ENCODE data around the gene HIP1R.

Gene HIP1R

GRCh38 chr12:122807651-122808050, 27.6 kb upstream of the HIP1R start:
- H3K9ac ChIP-seq (ENCODE audit: low read depth in 1 of 2, low read length in 2 of 2): no peak overlapping the region
- H3K36me3 ChIP-seq (ENCODE audit: control insufficient read depth in 1 of 2, insufficient read depth in 2 of 2, low read length in 2 of 2): no peaks in the 10 kb centered on the region
- peaks cover 0 to 7% of the 10 kb centered on the region in 2 donors for H3K4me1 ChIP-seq (ENCODE audit: control insufficient read depth in 1 of 2, insufficient read depth in 2 of 2, low read length in 2 of 2)
- H3K9me3 ChIP-seq (ENCODE audit: control insufficient read depth in 1 of 2, low read length in 2 of 2): no peaks in the 10 kb centered on the region
- H3K27me3 ChIP-seq (ENCODE audit: control insufficient read depth in 1 of 2, insufficient read depth in 2 of 2, low read length in 2 of 2): no peaks in the 10 kb centered on the region
- H3K27ac ChIP-seq (ENCODE audit: low read depth, low read length): no peak overlapping the region
- no peak overlapping the region for H3K4me3 ChIP-seq (ENCODE audit: low read depth in 1 of 2, low read length in 2 of 2)

- no peaks in the 10 kb centered on the region for H3K9me3 ChIP-seq (ENCODE audit: control insufficient read depth in 1 of 2, low read length in 2 of 2)
- H3K27ac ChIP-seq (ENCODE audit: low read depth, low read length): no peak overlapping the region
- no peaks in the 10 kb centered on the region for H3K27me3 ChIP-seq (ENCODE audit: control insufficient read depth in 1 of 2, insufficient read depth in 2 of 2, low read length in 2 of 2)
- H3K36me3 ChIP-seq (ENCODE audit: control insufficient read depth in 1 of 2, insufficient read depth in 2 of 2, low read length in 2 of 2): no peaks in the 10 kb centered on the region
- H3K4me1 ChIP-seq (ENCODE audit: control insufficient read depth in 1 of 2, insufficient read depth in 2 of 2, low read length in 2 of 2): no peaks in the 10 kb centered on the region
- H3K9ac ChIP-seq (ENCODE audit: low read depth in 1 of 2, low read length in 2 of 2): no peak overlapping the region
- no peak overlapping the region for H3K4me3 ChIP-seq (ENCODE audit: low read depth in 1 of 2, low read length in 2 of 2)
Observed at GRCh38 chr12:122811777-122812176, 23.5 kb upstream of the HIP1R start.

GRCh38 chr12:122813310-122813713, 21.9 kb upstream of the HIP1R start:
- Histone ChIP-seq H3K27me3 (ENCODE audit: control insufficient read depth in 1 of 2, insufficient read depth in 2 of 2, low read length in 2 of 2) (no peaks in the 10 kb centered on the region), H3K27ac (ENCODE audit: low read depth, low read length) (no peak overlapping the region), H3K9me3 (ENCODE audit: control insufficient read depth in 1 of 2, low read length in 2 of 2) (no peaks in the 10 kb centered on the region), H3K9ac (ENCODE audit: low read depth in 1 of 2, low read length in 2 of 2) (no peak overlapping the region), H3K4me3 (ENCODE audit: low read depth in 1 of 2, low read length in 2 of 2) (no peak overlapping the region), H3K4me1 (ENCODE audit: control insufficient read depth in 1 of 2, insufficient read depth in 2 of 2, low read length in 2 of 2) (no peaks in the 10 kb centered on the region), H3K36me3 (ENCODE audit: control insufficient read depth in 1 of 2, insufficient read depth in 2 of 2, low read length in 2 of 2) (no peaks in the 10 kb centered on the region)

- Histone ChIP-seq H3K9ac (ENCODE audit: low read depth in 1 of 2, low read length in 2 of 2) (no peak overlapping the region), H3K27me3 (ENCODE audit: control insufficient read depth in 1 of 2, insufficient read depth in 2 of 2, low read length in 2 of 2) (no peaks in the 10 kb centered on the region), H3K4me3 (ENCODE audit: low read depth in 1 of 2, low read length in 2 of 2) (no peak overlapping the region), H3K9me3 (ENCODE audit: control insufficient read depth in 1 of 2, low read length in 2 of 2) (no peaks in the 10 kb centered on the region), H3K27ac (ENCODE audit: low read depth, low read length) (no peak overlapping the region), H3K36me3 (ENCODE audit: control insufficient read depth in 1 of 2, insufficient read depth in 2 of 2, low read length in 2 of 2) (no peaks in the 10 kb centered on the region), H3K4me1 (ENCODE audit: control insufficient read depth in 1 of 2, insufficient read depth in 2 of 2, low read length in 2 of 2) (peaks cover 0 to 4% of the 10 kb centered on the region in 2 donors)
Observed at GRCh38 chr12:122819209-122819785, 16.0 kb upstream of the HIP1R start.

GRCh38 chr12:122820138-122820537, 15.1 kb upstream of the HIP1R start:
- Histone ChIP-seq H3K9ac (ENCODE audit: low read depth in 1 of 2, low read length in 2 of 2) (no peak overlapping the region), H3K9me3 (ENCODE audit: control insufficient read depth in 1 of 2, low read length in 2 of 2) (no peaks in the 10 kb centered on the region), H3K36me3 (ENCODE audit: control insufficient read depth in 1 of 2, insufficient read depth in 2 of 2, low read length in 2 of 2) (no peaks in the 10 kb centered on the region), H3K4me1 (ENCODE audit: control insufficient read depth in 1 of 2, insufficient read depth in 2 of 2, low read length in 2 of 2) (peaks cover 0 to 4% of the 10 kb centered on the region in 2 donors), H3K27me3 (ENCODE audit: control insufficient read depth in 1 of 2, insufficient read depth in 2 of 2, low read length in 2 of 2) (no peaks in the 10 kb centered on the region), H3K27ac (ENCODE audit: low read depth, low read length) (no peak overlapping the region), H3K4me3 (ENCODE audit: low read depth in 1 of 2, low read length in 2 of 2) (no peak overlapping the region)

- Histone ChIP-seq H3K9ac (ENCODE audit: low read depth in 1 of 2, low read length in 2 of 2) (no peak overlapping the region), H3K27me3 (ENCODE audit: control insufficient read depth in 1 of 2, insufficient read depth in 2 of 2, low read length in 2 of 2) (no peaks in the 10 kb centered on the region), H3K36me3 (ENCODE audit: control insufficient read depth in 1 of 2, insufficient read depth in 2 of 2, low read length in 2 of 2) (no peaks in the 10 kb centered on the region), H3K9me3 (ENCODE audit: control insufficient read depth in 1 of 2, low read length in 2 of 2) (no peaks in the 10 kb centered on the region), H3K4me1 (ENCODE audit: control insufficient read depth in 1 of 2, insufficient read depth in 2 of 2, low read length in 2 of 2) (peaks cover 0 to 4% of the 10 kb centered on the region in 2 donors), H3K4me3 (ENCODE audit: low read depth in 1 of 2, low read length in 2 of 2) (no peak overlapping the region), H3K27ac (ENCODE audit: low read depth, low read length) (no peak overlapping the region)
Observed at GRCh38 chr12:122820838-122821271, 14.4 kb upstream of the HIP1R start.

GRCh38 chr12:122823429-122823828, 11.8 kb upstream of the HIP1R start:
- no peak overlapping the region for H3K27ac ChIP-seq (ENCODE audit: low read depth, low read length)
- no peak overlapping the region for H3K9ac ChIP-seq (ENCODE audit: low read depth in 1 of 2, low read length in 2 of 2)
- H3K9me3 ChIP-seq (ENCODE audit: control insufficient read depth in 1 of 2, low read length in 2 of 2): no peaks in the 10 kb centered on the region

GRCh38 chr12:122825773-122826724, 9.2 kb upstream of the HIP1R start:
- no peaks in the 10 kb centered on the region for H3K9me3 ChIP-seq (ENCODE audit: control insufficient read depth in 1 of 2, low read length in 2 of 2)
- no peaks in the 10 kb centered on the region for H3K27me3 ChIP-seq (ENCODE audit: control insufficient read depth in 1 of 2, insufficient read depth in 2 of 2, low read length in 2 of 2)
- peaks cover 4% of the 10 kb centered on the region in 2 donors for H3K4me1 ChIP-seq (ENCODE audit: control insufficient read depth in 1 of 2, insufficient read depth in 2 of 2, low read length in 2 of 2)
- H3K27ac ChIP-seq (ENCODE audit: low read depth, low read length): no peak overlapping the region
- H3K4me3 ChIP-seq (ENCODE audit: low read depth in 1 of 2, low read length in 2 of 2): peak overlapping the region; percentile 48 to 61
- no peaks in the 10 kb centered on the region for H3K36me3 ChIP-seq (ENCODE audit: control insufficient read depth in 1 of 2, insufficient read depth in 2 of 2, low read length in 2 of 2)
- H3K9ac ChIP-seq (ENCODE audit: low read depth in 1 of 2, low read length in 2 of 2): peak overlapping the region; percentile 15 to 39

More at GRCh38 chr12:122823429-122823828, 11.8 kb upstream of the HIP1R start:
- Histone ChIP-seq H3K36me3 (ENCODE audit: control insufficient read depth in 1 of 2, insufficient read depth in 2 of 2, low read length in 2 of 2) (no peaks in the 10 kb centered on the region), H3K4me3 (ENCODE audit: low read depth in 1 of 2, low read length in 2 of 2) (peak overlapping the region in 1 of 2 donors; percentile 42), H3K27me3 (ENCODE audit: control insufficient read depth in 1 of 2, insufficient read depth in 2 of 2, low read length in 2 of 2) (no peaks in the 10 kb centered on the region), H3K4me1 (ENCODE audit: control insufficient read depth in 1 of 2, insufficient read depth in 2 of 2, low read length in 2 of 2) (peaks cover 4% of the 10 kb centered on the region in 2 donors)

- peaks cover 0 to 4% of the 10 kb centered on the region in 2 donors for H3K4me1 ChIP-seq (ENCODE audit: control insufficient read depth in 1 of 2, insufficient read depth in 2 of 2, low read length in 2 of 2)
- H3K27me3 ChIP-seq (ENCODE audit: control insufficient read depth in 1 of 2, insufficient read depth in 2 of 2, low read length in 2 of 2): no peaks in the 10 kb centered on the region
- H3K9me3 ChIP-seq (ENCODE audit: control insufficient read depth in 1 of 2, low read length in 2 of 2): no peaks in the 10 kb centered on the region
- H3K9ac ChIP-seq (ENCODE audit: low read depth in 1 of 2, low read length in 2 of 2): no peak overlapping the region
- H3K4me3 ChIP-seq (ENCODE audit: low read depth in 1 of 2, low read length in 2 of 2): no peak overlapping the region
- no peak overlapping the region for H3K27ac ChIP-seq (ENCODE audit: low read depth, low read length)
- no peaks in the 10 kb centered on the region for H3K36me3 ChIP-seq (ENCODE audit: control insufficient read depth in 1 of 2, insufficient read depth in 2 of 2, low read length in 2 of 2)
Observed at GRCh38 chr12:122827258-122827657, 8.0 kb upstream of the HIP1R start.

GRCh38 chr12:122830517-122831214, 4.6 kb upstream of the HIP1R start:
- H3K9ac ChIP-seq (ENCODE audit: low read depth in 1 of 2, low read length in 2 of 2): no peak overlapping the region
- no peak overlapping the region for H3K27ac ChIP-seq (ENCODE audit: low read depth, low read length)
- H3K36me3 ChIP-seq (ENCODE audit: control insufficient read depth in 1 of 2, insufficient read depth in 2 of 2, low read length in 2 of 2): no peaks in the 10 kb centered on the region

More at GRCh38 chr12:122830517-122831214, 4.6 kb upstream of the HIP1R start:
- Histone ChIP-seq H3K4me1 (ENCODE audit: control insufficient read depth in 1 of 2, insufficient read depth in 2 of 2, low read length in 2 of 2) (peaks cover 4 to 9% of the 10 kb centered on the region in 2 donors), H3K27me3 (ENCODE audit: control insufficient read depth in 1 of 2, insufficient read depth in 2 of 2, low read length in 2 of 2) (no peaks in the 10 kb centered on the region), H3K9me3 (ENCODE audit: control insufficient read depth in 1 of 2, low read length in 2 of 2) (no peaks in the 10 kb centered on the region), H3K4me3 (ENCODE audit: low read depth in 1 of 2, low read length in 2 of 2) (no peak overlapping the region)
